ENCODE measurements around the gene RARG. TPM values are rescaled to one million over a fixed set of nuclear protein-coding genes. Genes with fewer than 3 reads are reported as not detected.
A peak's percentile ranks its signal among the peaks of the same experiment; 100 is the strongest.

The RARG gene
- polyA plus RNA-seq, 1 donor (not counting 4 experiments of a cell fraction or from before 2014, with no cell fraction given) = 26.4 TPM

DNA sequence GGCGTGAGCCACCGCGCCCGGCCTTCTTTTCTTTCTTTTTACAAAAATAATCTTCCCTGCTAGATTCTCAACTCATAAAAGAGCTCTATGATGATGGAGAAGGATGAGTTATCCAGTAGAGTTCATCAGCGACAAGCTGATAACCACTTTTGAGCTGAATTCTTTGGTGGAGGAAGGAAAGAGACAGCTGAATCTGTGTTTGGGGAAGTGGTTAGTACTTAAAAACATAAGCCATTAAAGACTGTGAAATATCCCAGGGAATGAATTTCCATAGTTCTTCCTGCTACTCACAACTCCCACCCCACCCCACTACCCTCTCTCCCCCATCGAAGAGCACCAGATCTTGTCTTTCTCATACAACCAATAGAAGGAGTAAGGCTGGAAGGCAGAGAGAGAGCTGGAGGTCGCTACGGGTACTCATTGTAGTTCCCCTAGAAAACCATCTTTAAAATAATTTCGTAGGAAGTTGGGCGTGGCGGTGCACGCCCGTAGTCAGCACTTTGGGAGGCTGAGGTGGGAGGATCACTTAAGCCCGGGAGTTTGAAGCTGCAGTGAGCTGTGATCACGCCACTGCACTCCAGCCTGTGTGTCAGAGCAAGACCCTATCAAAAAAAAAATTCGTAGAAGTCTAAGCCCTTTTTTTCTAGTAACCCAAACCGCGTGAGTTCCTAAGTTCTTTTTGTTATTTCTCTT is 35.4 kb upstream of the RARG start:
- FAIRE-seq (no peak), DNase-seq (ENCODE audit: low read depth, low spot score) (no peak)
- H3K4me3 ChIP-seq (ENCODE audit: control insufficient read depth in 2 of 3, extremely low read depth in 1 of 3, insufficient read depth in 2 of 3, low read depth in 1 of 3, low read length in 3 of 3) = peak overlapping the region; percentile 61 to 91 (median 83)
- H4K20me1 ChIP-seq (ENCODE audit: control insufficient read depth, extremely low read depth, insufficient read depth, low read length) = no peaks in the 10 kb centered on the region
- H3K79me2 ChIP-seq (ENCODE audit: control insufficient read depth, insufficient read depth, low read length) = peaks cover 20% of the 10 kb centered on the region
- H3K27ac ChIP-seq (ENCODE audit: control insufficient read depth, insufficient read depth, low read length) = peak overlapping the region; percentile 90
- H3K9me1 ChIP-seq (ENCODE audit: control insufficient read depth, extremely low read depth, insufficient read depth, low read length) = no peaks in the 10 kb centered on the region
- no peaks in the 10 kb centered on the region for H3K27me3 ChIP-seq (ENCODE audit: control insufficient read depth, extremely low read depth, insufficient read depth, low read length)
- peak overlapping the region; percentile 99 for H2AFZ ChIP-seq (ENCODE audit: control insufficient read depth, low read length)
- peaks cover 8% of the 10 kb centered on the region for H3K4me1 ChIP-seq (ENCODE audit: control insufficient read depth, extremely low read depth, insufficient read depth, low read length)
- no peaks in the 10 kb centered on the region for H3K9me3 ChIP-seq (ENCODE audit: control insufficient read depth, low read depth, low read length)
- dilution Hi-C loops (cut with MboI; ENCODE audit: extremely low pct_ligation_motif_present, low sequenced_read_pairs) = no loop called here
- H3K4me2 ChIP-seq (ENCODE audit: control insufficient read depth, extremely low read depth, insufficient read depth, low read depth, low read length) = peak overlapping the region; percentile 99
- H3K9ac ChIP-seq (ENCODE audit: control insufficient read depth, extremely low read depth, insufficient read depth, low read length) = peak overlapping the region; percentile 87
- H3K36me3 ChIP-seq (ENCODE audit: control insufficient read depth in 2 of 2, extremely low read depth in 1 of 2, insufficient read depth in 2 of 2, low read length in 2 of 2) = peaks cover 0 to 10% of the 10 kb centered on the region in 2 experiments
- TF ChIP-seq EZH2 (IDR thresholded peaks at IDR 0.05; ENCODE audit: low read length) = no peak
- TF ChIP-seq, protein P1, sequence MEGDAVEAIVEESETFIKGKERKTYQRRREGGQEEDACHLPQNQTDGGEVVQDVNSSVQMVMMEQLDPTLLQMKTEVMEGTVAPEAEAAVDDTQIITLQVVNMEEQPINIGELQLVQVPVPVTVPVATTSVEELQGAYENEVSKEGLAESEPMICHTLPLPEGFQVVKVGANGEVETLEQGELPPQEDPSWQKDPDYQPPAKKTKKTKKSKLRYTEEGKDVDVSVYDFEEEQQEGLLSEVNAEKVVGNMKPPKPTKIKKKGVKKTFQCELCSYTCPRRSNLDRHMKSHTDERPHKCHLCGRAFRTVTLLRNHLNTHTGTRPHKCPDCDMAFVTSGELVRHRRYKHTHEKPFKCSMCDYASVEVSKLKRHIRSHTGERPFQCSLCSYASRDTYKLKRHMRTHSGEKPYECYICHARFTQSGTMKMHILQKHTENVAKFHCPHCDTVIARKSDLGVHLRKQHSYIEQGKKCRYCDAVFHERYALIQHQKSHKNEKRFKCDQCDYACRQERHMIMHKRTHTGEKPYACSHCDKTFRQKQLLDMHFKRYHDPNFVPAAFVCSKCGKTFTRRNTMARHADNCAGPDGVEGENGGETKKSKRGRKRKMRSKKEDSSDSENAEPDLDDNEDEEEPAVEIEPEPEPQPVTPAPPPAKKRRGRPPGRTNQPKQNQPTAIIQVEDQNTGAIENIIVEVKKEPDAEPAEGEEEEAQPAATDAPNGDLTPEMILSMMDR (optimal IDR thresholded peaks at IDR 0.05 in 1 of 3, IDR thresholded peaks at IDR 0.05 in 1 of 3, conservative IDR thresholded peaks at IDR 0.05 in 1 of 3; ENCODE audit: extremely low read depth in 1 of 3, insufficient read depth in 2 of 3, low read length in 3 of 3) = no peak

- H3K79me2 ChIP-seq (ENCODE audit: control insufficient read depth, insufficient read depth, low read length) = peaks cover 20% of the 10 kb centered on the region
- H3K9me3 ChIP-seq (ENCODE audit: control insufficient read depth, low read depth, low read length) = no peaks in the 10 kb centered on the region
- no peak for TF ChIP-seq EZH2 (IDR thresholded peaks at IDR 0.05; ENCODE audit: low read length)
- TF ChIP-seq, protein P1 (optimal IDR thresholded peaks at IDR 0.05 in 1 of 3, IDR thresholded peaks at IDR 0.05 in 1 of 3, conservative IDR thresholded peaks at IDR 0.05 in 1 of 3; ENCODE audit: extremely low read depth in 1 of 3, insufficient read depth in 2 of 3, low read length in 3 of 3) = no peak
- DNase-seq (ENCODE audit: low read depth, low spot score) = no peak
- H3K27ac ChIP-seq (ENCODE audit: control insufficient read depth, insufficient read depth, low read length) = no peak overlapping the region
- no peak overlapping the region for H2AFZ ChIP-seq (ENCODE audit: control insufficient read depth, low read length)
- no peak overlapping the region for H3K4me3 ChIP-seq (ENCODE audit: control insufficient read depth in 2 of 3, extremely low read depth in 1 of 3, insufficient read depth in 2 of 3, low read depth in 1 of 3, low read length in 3 of 3)
- H3K9me1 ChIP-seq (ENCODE audit: control insufficient read depth, extremely low read depth, insufficient read depth, low read length) = no peaks in the 10 kb centered on the region
- peaks cover 0 to 10% of the 10 kb centered on the region in 2 experiments for H3K36me3 ChIP-seq (ENCODE audit: control insufficient read depth in 2 of 2, extremely low read depth in 1 of 2, insufficient read depth in 2 of 2, low read length in 2 of 2)
- H3K4me2 ChIP-seq (ENCODE audit: control insufficient read depth, extremely low read depth, insufficient read depth, low read depth, low read length) = no peak overlapping the region
- H3K9ac ChIP-seq (ENCODE audit: control insufficient read depth, extremely low read depth, insufficient read depth, low read length) = no peak overlapping the region
- FAIRE-seq = no peak
- dilution Hi-C loops (cut with MboI; ENCODE audit: extremely low pct_ligation_motif_present, low sequenced_read_pairs) = no loop called here
- peaks cover 8% of the 10 kb centered on the region for H3K4me1 ChIP-seq (ENCODE audit: control insufficient read depth, extremely low read depth, insufficient read depth, low read length)
- H4K20me1 ChIP-seq (ENCODE audit: control insufficient read depth, extremely low read depth, insufficient read depth, low read length) = no peaks in the 10 kb centered on the region
- no peaks in the 10 kb centered on the region for H3K27me3 ChIP-seq (ENCODE audit: control insufficient read depth, extremely low read depth, insufficient read depth, low read length)
These were observed 33.8 kb upstream of the RARG start for GRCh38 chr12:53265783-53266182.
